Cortex of kidney (tissue), 1 donor: ENCODE results near the gene YEATS2.
"Not testable (repeated sequence)": the region's sequence is repeated elsewhere in the genome, so short reads cannot be mapped to it uniquely, and the experiment has no call there.

ENCODE experiments used
- DNase-seq: peaks from one replicate; lab custom pipeline; 2025; lab: John Stamatoyannopoulos, UW

YEATS2 gene

GRCh38 chr3:183714622-183715021 lies 17.0 kb downstream of the YEATS2 start:
- DNase-seq = no peak

GRCh38 chr3:183718012-183718411 lies 20.4 kb downstream of the YEATS2 start:
- no peak for DNase-seq

DNA sequence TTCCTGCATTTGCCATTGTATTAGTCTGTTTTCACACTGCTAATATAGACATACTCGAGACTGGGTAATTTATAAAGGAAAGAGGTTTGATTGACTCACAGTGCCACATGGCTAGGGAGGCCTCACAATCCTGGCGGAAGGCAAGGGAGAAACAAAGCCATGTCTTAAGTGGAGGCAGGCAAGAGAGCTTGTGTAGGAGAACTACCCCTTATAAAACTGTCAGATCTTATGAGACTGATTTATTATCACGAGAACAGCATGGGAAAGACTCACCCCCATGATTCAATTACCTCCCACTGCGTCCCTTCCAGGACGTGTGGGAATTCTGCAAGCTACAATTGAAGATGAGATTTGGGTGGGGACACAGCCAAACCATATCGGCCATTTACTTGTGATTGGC lies 27.8 kb downstream of the YEATS2 start:
- DNase-seq = no peak

DNA sequence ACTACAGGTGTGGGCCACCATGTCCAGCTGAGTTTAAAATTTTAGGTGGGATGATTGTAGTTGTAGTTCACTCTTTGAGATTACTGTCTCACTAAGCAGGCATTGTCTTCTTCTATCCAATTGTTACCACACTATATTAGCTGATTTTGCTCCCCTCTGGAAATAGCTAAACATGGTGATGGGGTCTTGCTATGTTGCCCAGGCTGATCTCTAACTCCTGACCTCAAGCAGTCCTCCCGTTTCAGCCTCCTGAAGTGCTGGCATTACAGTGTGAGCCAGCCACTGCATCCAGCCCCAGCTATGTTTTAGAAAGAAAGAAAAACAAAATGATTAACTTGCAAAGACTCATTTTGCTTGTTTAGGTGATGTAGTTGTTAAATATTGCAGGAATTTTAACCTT lies 30.6 kb downstream of the YEATS2 start:
- no peak for DNase-seq

GRCh38 chr3:183730361-183730760 lies 32.8 kb downstream of the YEATS2 start:
- no peak for DNase-seq

GRCh38 chr3:183731611-183732010 lies 34.0 kb downstream of the YEATS2 start:
- no peak for DNase-seq

DNA sequence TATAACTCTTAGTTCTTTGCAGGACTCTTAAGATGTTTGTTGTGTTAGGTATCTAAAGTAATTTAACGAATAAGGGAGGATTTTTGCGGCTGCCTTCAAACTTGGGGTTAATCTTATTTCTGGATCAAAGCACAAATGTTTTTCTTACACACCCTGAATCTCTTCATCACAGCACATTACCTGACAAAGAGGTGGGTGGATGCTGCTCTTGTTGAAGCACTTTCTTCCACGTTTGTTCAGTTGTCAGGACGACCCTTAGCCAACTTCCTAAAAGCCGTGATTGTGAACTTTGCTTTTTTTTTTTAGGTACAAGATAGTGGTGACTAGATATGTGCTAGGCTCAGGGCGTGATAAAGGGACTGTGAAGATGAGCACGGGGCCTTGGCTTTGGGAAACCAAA lies 36.0 kb downstream of the YEATS2 start:
- DNase-seq = no peak

- no peak for DNase-seq
Observed at GRCh38 chr3:183734750-183735494, 37.3 kb downstream of the YEATS2 start.

GRCh38 chr3:183737116-183737515 lies 39.5 kb downstream of the YEATS2 start:
- DNase-seq = no peak

DNA sequence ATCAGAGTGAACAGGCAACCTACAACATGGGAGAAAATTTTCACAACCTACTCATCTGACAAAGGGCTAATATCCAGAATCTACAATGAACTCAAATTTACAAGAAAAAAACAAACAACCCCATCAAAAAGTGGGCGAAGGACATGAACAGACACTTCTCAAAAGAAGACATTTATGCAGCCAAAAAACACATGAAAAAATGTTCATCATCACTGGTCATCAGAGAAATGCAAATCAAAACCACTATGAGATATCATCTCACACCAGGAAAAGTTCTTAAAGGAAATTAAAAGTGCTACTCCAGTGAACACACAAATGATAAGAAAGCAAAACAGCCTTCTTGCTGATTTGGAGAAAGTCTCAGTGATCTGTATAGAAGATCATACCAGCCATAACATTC lies 42.6 kb downstream of the YEATS2 start:
- not testable (repeated sequence) for DNase-seq

DNA sequence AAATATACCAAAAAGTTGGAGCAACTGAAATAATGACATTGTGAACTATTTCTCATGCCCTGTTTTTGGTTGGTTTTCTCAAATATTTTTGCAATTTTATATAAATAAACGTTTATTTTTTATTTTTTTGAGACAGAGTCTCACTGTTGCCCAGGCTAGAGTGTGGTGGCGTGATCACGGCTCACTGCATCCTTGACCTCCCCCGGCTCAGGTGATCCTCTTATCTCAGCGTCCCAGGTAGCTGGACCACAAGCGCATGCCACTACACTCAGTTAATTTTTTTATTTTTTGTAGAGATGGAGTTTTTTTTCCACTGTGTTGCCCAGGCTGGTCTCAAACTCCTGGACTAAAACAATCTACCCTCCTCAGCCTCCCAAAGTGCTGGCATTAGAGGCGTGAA lies 45.6 kb downstream of the YEATS2 start:
- DNase-seq = no peak

GRCh38 chr3:183745300-183746098 lies 47.9 kb downstream of the YEATS2 start:
- no peak for DNase-seq

DNA sequence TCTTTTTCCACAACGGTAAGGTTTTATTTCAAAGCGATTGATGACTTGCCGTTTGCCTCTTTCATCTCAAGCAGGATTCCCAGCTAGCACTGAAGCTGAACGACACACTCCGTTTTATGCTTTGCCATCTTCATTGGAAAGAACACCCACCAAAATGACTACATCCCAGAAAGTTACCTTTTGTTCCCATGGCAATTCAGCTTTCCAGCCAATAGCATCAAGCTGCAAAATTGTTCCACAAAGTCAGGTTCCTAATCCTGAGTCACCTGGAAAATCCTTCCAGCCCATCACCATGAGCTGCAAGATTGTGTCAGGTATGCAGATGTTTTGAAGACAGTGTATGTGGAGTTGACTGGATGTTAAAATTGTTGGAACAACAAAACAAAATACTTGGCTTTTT lies 56.5 kb downstream of the YEATS2 start:
- DNase-seq = no peak

GRCh38 chr3:183762304-183762703 lies 64.7 kb downstream of the YEATS2 start:
- no peak for DNase-seq

GRCh38 chr3:183764847-183765731 lies 67.5 kb downstream of the YEATS2 start:
- no peak for DNase-seq

- no peak for DNase-seq
Observed at GRCh38 chr3:183766107-183766506, 68.5 kb downstream of the YEATS2 start.

GRCh38 chr3:183766745-183767606 lies 69.4 kb downstream of the YEATS2 start:
- DNase-seq = no peak

GRCh38 chr3:183768114-183768513 lies 70.5 kb downstream of the YEATS2 start:
- no peak for DNase-seq

- DNase-seq = no peak
Observed at GRCh38 chr3:183769453-183769852, 71.9 kb downstream of the YEATS2 start.

DNA sequence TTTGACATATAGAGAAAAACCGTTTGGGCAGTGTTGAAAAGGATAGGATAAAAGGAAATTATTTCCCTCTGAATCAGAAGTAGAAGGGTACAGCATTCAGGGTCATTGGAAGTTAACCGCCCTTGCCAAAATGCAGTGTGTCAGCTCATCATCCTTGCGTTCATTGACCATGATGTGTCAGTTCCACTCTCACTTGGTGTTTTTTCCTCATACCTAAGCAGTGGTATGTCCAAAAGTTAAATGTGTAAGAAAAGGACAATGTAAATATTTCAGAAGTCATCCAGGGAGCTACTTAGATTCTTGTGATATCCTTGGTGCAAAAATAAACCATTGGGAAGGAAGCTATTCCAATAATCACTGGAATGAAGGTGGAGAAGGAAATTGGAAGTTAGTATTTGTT lies 77.0 kb downstream of the YEATS2 start:
- no peak for DNase-seq

DNA sequence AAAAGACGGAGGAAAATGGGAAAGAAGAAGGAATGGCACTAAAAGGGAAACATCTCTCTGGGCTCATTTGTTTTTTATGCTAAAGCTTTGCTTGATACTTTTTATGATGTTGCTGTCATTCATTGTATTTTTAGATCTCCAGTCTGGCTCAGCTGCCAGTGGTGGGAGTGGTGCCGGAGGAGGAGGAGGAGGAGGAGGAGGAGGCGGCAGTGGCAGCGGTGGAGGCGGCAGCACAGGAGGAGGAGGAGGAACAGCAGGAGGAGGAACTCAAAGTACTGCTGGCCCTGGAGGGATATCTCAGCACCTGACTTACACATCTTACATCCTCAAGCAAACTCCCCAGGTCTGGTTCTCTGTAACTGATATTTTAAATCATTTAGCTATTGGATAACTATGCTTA lies 78.2 kb downstream of the YEATS2 start:
- DNase-seq = no peak
